KOPT-K1 (cell line): ENCODE data around the gene PRORP.
"Not testable (repeated sequence)": the region's sequence is repeated elsewhere in the genome, so short reads cannot be mapped to it uniquely, and the experiment has no call there.

Experiments
- H3K27ac ChIP-seq: fragments of 200-600 bp; sonication (generic); 2 replicates; pipeline ENCODE4 v1.5.1; 2016; ENCODE audit warnings: antibody characterized with exemption, mild to moderate bottlenecking, low read depth, low read length; ENCODE audit not compliant: poor library complexity, severe bottlenecking
- H3K36me3 ChIP-seq: fragments of 200-600 bp; sonication (generic); 2 replicates; pipeline ENCODE4 v1.5.1; 2017; ENCODE audit warnings: antibody characterized with exemption, mild to moderate bottlenecking, low read length, moderate library complexity; ENCODE audit not compliant: insufficient read depth
- H3K9me3 ChIP-seq: fragments of 200-600 bp; sonication (generic); 2 replicates; pipeline ENCODE4 v1.5.1; 2017; ENCODE audit warnings: antibody characterized with exemption, low read length, mild to moderate bottlenecking; ENCODE audit not compliant: insufficient read depth, poor library complexity, severe bottlenecking

Gene PRORP

DNA sequence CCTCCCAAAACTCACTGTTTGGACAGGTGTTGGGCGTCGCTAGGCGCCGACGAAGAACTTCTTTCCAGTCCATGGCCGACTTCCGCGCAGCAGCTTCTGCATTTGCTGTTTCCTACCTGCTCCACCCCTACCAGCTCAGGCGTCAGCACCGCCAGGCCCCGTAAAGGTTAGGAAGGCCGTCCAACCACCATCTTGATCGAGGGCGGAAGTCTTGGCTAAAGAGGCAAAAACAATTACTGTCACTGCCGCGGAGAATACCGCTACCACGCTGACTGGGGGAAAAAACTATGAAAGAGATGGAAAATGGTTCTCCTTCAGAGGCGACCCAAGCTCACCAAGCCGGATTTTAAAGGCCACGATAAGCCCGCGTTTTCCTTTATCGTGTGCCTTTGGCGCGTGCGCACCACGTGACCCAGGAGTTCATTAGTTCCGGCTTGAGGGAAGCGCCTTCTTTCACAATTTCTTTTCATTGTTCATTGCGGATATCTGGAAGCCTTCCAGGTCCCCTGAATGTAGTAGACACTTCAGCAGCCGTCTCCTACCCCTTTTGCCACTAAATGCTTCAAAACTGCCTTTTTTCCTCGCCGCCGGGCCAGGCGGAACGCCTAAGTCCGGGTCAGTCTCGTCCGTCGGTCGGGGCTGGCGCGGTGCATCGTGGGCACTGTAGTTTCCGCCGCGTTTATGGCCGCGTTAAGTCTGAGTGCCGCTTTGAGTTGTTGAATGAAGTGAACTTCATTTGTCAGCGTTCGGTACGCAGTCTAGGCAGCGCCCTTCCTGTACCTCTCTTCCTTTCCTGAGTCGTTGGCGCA is at the start of gene PRORP, which contains the start of gene PPP2R3C:
Gene PRORP, plus strand, starts transcription at position 666 of the 809 bp plus-strand sequence. CDS start 694 bp downstream, outside the sequence.
Gene PPP2R3C, minus strand, starts transcription at position 104 of the 809 bp plus-strand sequence. Its CDS starts 31 bp downstream, at position 73.
- Histone ChIP-seq H3K9me3 (no peaks in the 10 kb centered on the region), H3K36me3 (peaks cover 25% of the 10 kb centered on the region), H3K27ac (peak within 1 kb of the TSS; percentile 90)

DNA sequence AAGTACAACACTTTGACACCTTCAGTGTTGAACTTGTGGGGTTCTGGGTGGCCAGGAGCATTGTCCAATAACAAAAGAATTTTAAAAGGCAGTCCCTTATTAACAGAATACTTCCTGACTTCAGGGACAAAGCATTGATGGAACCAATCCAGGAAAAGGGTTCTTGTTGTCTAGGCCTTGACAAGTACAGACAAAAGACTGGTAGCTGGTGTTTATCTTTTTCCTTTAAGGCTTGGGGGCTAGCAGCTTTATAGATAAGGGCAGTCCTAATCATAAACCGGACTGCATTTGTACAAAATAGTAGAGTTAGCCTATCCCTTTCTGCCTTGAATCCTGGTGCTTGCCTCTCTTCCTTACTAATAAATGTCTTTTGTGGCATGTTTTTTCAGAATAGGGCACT is 48.9 kb upstream of the PRORP start:
- H3K9me3 ChIP-seq = no peaks in the 10 kb centered on the region
- peaks cover 20% of the 10 kb centered on the region for H3K36me3 ChIP-seq
- no peak overlapping the region for H3K27ac ChIP-seq

DNA sequence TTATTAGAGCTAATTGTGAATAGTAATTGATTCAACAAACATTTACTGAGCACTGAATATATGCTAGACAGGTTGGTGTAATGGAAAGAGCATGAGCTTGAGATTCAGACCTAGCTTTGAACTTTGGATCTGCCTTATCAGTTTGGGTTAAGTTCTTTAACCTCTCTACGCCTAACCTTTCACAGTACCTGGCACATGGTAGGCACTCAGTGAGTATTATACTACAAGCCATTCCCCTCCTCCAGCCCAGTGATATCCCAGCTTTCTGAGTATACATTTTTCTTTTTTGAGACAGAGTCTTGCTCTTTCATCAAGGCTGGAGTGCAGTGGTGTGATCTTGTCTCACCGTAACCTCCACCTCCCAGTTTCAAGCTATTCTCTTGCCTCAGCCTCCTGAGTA is 44.3 kb upstream of the PRORP start:
- Histone ChIP-seq H3K27ac (no peak overlapping the region), H3K36me3 (peaks cover 55% of the 10 kb centered on the region), H3K9me3 (no peaks in the 10 kb centered on the region)

DNA sequence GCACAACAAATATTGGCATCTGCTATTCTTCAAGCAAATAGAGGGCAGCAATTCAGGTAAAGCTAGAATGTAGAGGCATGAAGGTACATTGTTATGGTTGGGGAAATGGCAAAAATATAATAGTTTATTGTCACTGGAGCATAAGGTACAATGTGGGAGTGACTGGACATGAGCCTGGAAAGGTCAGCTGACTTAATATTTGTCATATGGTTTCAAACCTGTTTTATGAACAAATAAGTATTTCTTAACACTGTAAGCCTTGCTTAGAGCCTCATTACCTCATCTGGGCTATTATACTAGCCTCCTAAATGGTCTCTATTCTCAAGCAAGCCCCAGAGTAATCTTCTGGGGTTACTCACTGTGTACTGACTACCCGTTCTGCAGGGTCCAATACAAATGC is 42.6 kb upstream of the PRORP start:
- H3K9me3 ChIP-seq = no peaks in the 10 kb centered on the region
- no peak overlapping the region for H3K27ac ChIP-seq
- H3K36me3 ChIP-seq = peaks cover 65% of the 10 kb centered on the region

DNA sequence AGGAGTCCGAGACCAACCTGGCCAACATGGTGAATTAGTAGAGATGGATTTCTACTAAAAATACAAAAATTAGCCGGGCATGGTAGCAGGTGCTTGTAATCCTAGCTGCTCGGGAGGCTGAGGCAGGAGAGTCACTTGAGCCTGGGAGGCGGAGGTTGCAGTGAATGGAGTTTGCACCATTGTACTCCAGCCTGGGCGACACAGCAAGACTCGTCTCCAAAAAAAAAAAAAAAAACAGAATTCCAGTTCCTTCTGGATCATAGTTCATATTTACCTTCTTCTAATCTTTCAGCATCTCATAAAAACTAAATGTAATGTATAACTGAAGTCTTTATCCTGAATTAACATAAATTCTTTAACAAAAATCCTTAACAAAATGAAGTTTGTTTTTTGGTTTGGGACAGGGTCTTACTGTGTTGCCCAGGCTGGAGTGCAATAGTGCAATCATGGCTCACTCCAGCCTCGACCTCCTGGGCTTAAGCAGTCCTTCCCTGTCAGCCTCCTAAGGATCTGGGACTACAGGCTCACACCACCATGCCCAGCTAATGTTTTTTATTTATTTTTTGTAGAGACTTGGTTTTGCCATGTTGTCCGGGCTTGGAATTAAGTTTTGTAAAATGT is 38.7 kb upstream of the PRORP start:
- H3K9me3 ChIP-seq = no peaks in the 10 kb centered on the region
- no peak overlapping the region for H3K27ac ChIP-seq
- H3K36me3 ChIP-seq = peaks cover 93% of the 10 kb centered on the region

DNA sequence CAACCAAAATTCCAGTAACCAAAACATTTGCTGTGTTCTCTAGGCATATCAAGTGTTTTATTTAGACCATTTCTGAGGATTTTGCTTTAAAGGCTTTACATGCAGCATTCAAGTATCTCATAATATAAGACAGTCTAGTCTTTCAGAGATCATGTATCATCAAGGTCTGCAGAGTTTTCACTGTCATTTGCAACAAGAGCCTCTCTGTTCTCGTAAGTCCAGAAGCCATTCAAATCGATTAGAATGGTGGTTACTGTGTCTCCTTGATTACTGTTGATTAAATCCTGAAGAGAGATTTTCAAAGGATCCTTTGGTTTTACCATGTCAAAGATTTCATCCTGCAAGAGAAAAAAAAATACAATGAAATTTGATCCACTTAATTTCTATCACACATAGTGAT is 36.9 kb upstream of the PRORP start:
- H3K36me3 ChIP-seq = peaks cover 91% of the 10 kb centered on the region

DNA sequence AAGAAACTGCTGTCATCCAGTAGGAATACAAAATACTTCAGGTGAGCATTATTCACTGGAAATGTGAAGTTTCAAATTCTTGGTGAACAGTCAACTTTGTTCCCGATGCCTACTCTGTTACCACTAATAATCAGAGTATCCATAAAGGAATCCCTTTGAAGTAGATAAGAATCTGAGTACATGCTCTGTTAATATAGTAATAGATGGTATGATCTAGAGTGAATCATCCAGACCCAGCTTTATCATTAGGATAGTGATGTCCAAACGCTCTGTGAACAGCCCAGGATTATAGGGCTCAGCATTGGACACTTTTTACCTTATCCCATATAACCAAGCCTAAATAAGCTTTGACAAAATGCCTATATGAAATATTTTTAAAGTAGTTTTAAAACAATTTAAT is 33.8 kb upstream of the PRORP start:
- Histone ChIP-seq H3K27ac (no peak overlapping the region), H3K9me3 (no peaks in the 10 kb centered on the region), H3K36me3 (peaks cover 92% of the 10 kb centered on the region)

More for the DNA sequence above, 36.9 kb upstream of the PRORP start:
- Histone ChIP-seq H3K27ac (no peak overlapping the region), H3K9me3 (no peaks in the 10 kb centered on the region)

DNA sequence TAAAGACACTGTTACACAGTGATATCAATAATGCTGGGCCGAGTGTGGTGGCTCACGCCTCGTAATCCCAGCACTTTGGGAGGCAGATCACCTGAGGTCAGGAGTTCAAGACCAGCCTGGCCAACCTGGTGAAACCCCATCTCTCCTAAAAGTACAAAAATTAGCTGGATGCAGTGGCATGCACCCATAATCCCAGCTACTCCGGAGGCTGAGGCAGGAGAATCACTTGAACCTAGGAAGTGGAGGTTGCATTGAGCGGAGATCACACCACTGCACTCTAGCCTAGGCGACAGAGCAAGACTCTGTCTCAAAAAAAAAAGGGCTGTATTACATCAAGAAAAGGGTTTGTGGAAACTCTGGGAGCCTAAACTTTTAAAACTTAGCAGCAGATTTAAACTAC is 27.7 kb upstream of the PRORP start:
- peaks cover 91% of the 10 kb centered on the region for H3K36me3 ChIP-seq
- not testable (repeated sequence) for H3K27ac ChIP-seq, H3K9me3 ChIP-seq

DNA sequence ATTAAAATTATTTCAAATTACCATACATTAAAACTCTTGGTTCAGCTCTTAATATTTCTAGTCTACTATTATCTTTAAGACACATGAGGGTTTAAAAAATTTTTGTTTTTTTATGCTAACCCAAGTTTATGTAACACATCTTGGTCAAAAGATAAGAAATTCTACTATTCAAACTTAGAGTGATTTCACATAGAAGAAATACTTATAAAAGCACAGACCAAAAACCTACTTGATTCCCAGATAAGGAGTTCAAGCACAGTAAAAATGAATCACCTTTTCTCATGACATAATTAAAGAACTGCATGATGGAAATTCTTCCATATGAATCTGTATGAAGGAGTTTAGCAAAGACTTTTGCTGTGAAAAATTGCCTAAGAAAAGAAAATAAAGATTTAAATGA is 14.5 kb upstream of the PRORP start:
- peaks cover 17% of the 10 kb centered on the region for H3K9me3 ChIP-seq
- H3K36me3 ChIP-seq = peaks cover 84% of the 10 kb centered on the region
- no peak overlapping the region for H3K27ac ChIP-seq

DNA sequence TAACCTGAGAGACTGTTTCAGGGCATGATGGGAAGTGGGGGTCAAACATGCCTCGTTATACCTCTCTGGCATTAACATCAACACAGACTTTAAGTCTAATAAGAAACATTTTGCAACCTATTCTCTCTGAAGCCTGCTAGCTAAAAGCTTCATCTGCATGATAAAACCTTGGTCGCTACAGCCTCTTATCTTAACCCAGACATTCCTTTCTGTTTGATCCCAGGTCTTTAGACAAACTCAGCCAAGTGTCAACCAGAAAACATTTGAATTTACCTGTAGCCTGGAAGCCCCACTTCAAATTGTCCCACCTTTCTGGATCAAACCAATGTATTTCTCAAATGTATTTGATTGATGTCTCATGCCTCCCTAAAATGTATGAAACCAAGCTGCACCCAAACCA is 9.7 kb upstream of the PRORP start:
- H3K36me3 ChIP-seq = peaks cover 89% of the 10 kb centered on the region
- H3K9me3 ChIP-seq = peaks cover 20% of the 10 kb centered on the region
- no peak overlapping the region for H3K27ac ChIP-seq

DNA sequence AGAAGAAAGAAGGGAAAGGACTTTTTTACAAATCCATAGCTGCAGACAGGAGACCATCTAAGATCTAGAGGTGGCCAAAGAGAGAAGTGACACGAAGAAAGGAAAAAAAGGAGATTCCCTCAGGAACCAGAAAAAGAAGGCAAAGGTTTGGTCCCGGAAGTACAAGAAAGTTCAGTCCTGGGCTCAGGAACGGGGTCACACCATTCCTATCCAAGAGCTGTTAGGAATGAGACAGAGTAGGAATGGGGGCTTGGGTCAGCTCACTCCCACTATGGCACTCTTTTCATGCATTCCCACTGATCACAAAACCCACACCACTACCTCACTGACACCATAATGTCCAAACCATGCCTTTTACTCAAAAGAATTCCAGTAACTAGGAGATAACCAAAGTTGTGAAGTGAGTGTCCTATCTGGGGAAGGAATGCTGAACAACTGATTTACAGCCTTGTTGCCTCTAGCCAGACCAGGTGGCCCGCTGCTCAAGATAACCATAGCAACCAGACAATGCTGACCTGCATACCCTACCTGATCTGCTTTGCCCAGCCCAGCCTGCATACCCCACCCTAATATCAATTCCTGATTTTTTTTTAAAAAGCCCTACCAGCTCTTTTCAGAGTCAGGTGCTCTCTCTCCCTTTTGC is 8.9 kb upstream of the PRORP start:
- Histone ChIP-seq H3K36me3 (peaks cover 82% of the 10 kb centered on the region), H3K9me3 (peaks cover 20% of the 10 kb centered on the region), H3K27ac (no peak overlapping the region)

DNA sequence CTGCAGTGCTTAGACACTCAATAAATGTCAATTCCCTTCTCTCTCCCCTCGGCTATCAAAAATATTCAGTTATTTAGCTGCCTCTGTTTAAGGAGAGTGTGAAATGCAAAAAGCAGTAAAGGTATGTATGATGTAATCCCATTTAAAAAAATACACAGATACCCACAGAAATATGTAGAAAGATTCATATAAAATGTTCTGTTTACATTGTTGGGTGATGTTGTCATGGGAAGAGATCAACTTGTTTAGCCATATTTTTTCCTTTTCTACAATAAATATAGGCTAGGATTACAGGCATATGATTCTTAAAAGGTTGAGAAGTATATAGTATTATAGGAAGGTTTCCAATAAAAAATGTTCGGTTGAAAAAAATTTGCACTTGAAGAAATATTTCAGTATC is 8.3 kb upstream of the PRORP start:
- H3K36me3 ChIP-seq = peaks cover 86% of the 10 kb centered on the region
- no peak overlapping the region for H3K27ac ChIP-seq
- H3K9me3 ChIP-seq = peaks cover 20% of the 10 kb centered on the region

DNA sequence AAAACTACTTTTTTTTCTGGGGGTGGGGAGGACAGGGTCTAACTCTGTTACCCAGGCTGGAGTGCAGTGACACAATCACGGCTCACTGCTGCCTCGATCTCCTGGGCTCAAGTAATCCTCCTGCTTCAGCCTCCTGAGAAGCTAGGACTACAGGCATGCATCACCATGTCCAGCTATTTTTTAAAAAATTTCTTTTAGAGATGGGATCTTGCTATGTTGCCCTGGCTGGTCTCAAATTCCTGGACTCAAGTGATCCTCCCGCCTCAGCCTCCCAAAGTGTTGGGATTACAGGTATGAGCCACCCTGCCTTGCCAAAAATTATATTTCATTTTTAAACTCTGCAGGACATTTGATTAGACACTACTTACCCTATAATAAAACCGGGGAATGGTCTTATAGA is 6.1 kb upstream of the PRORP start:
- peaks cover 76% of the 10 kb centered on the region for H3K36me3 ChIP-seq
- H3K27ac ChIP-seq = no peak overlapping the region
- peaks cover 19% of the 10 kb centered on the region for H3K9me3 ChIP-seq

DNA sequence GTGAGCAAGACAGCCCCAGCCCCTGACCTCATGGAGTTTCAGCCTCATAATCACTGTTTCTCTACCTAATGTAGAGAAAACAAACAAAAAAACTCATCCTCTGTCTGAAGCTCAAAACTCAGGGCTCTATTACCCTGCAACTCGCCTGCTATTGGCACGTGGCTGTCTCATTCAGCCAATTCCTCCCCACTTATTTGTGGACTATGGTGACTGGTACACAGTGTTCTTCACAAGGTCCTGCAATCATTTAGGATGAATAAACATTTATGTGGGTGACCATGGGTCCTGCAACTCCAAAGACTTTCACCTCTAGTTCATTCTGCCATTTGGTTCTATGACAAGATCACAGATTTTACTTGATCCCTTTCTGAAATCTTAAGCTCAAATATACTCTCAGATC is 5.2 kb upstream of the PRORP start:
- H3K9me3 ChIP-seq = peaks cover 11% of the 10 kb centered on the region
- H3K27ac ChIP-seq = no peak overlapping the region
- H3K36me3 ChIP-seq = peaks cover 67% of the 10 kb centered on the region
